HG02840 (cell line): Measurements from ENCODE around the gene CHTOP.

Experiments used
- ATAC-seq: cut with Tn5 transposase; IDR thresholded peaks from one replicate; pipeline ENCODE4 v1.9.1; 2021; ENCODE audit warnings: mild to moderate bottlenecking, moderate library complexity, moderate number of reproducible peaks; ENCODE audit not compliant: unreplicated experiment, low FRiP score

The CHTOP gene

GRCh38 chr1:153612111-153612754 is 21.6 kb upstream of the CHTOP start:
- no peak for ATAC-seq

- no peak for ATAC-seq
These were observed 21.0 kb upstream of the CHTOP start, which contains the start of gene S100A16 for GRCh38 chr1:153612755-153613331. TSS of gene S100A16 (minus strand) at chr1:153613137. CDS start at chr1:153608151, 4,986 bp downstream.

GRCh38 chr1:153613406-153613805 is 20.5 kb upstream of the CHTOP start:
- no peak for ATAC-seq

DNA sequence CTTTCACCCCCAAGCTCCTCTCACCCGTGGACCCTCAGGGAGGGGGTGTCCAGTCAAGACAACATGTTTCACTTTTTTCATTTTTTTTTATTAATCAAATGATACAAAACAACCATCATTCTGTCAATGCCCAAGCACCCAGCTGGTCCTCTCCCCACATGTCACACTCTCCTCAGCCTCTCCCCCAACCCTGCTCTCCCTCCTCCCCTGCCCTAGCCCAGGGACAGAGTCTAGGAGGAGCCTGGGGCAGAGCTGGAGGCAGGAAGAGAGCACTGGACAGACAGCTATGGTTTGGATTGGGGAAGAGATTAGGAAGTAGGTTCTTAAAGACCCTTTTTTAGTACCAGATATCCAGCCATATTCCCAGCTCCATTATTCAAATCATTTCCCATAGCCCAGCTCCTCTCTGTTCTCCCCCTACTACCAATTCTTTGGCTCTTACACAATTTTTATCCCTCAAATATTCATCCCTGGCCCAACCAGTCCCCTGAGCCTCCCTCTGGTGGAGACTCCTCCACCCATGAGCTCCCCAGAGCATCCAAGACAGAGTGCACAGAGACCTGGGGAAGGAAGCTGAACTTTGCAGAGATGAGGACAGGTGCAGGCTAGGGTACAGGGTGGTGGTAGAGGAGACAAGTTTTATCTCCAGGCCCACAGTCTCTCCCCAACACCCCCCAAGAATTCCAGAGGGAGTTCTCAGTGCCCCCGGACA is 19.5 kb upstream of the CHTOP start:
- ATAC-seq: no peak

- no peak for ATAC-seq
These were observed 19.0 kb upstream of the CHTOP start for GRCh38 chr1:153614906-153615305.

DNA sequence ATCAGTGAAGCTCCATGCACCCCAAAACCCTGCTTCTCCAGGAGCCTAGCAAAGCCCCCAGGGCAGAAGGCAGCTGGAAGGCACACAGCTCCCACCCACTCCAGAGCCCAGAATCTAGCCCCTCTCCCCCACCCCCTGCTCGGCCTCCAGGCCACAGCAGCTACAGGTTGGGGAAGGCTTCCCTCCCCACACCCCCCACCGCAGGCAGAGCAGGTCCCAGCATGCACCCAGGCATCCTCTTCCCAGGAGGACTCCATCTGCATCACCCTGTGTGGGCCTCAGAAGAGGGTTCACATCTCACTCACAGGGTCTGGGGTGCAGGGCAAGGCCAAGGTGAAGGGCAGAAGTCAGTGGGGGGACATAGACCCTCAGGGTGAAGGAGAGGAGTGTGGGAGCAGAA is 18.5 kb upstream of the CHTOP start:
- no peak for ATAC-seq

- ATAC-seq: no peak
These were observed 17.5 kb upstream of the CHTOP start, which contains the start of gene S100A14 for GRCh38 chr1:153616144-153616916. TSS of gene S100A14 (minus strand) at chr1:153616325. CDS start at chr1:153615858, 467 bp downstream.

- ATAC-seq: no peak
These were observed 17.0 kb upstream of the CHTOP start for GRCh38 chr1:153616917-153617311.

- ATAC-seq: no peak
These were observed 16.2 kb upstream of the CHTOP start for GRCh38 chr1:153617663-153618062.

- ATAC-seq: no peak
These were observed 14.7 kb upstream of the CHTOP start for GRCh38 chr1:153619171-153619570.

DNA sequence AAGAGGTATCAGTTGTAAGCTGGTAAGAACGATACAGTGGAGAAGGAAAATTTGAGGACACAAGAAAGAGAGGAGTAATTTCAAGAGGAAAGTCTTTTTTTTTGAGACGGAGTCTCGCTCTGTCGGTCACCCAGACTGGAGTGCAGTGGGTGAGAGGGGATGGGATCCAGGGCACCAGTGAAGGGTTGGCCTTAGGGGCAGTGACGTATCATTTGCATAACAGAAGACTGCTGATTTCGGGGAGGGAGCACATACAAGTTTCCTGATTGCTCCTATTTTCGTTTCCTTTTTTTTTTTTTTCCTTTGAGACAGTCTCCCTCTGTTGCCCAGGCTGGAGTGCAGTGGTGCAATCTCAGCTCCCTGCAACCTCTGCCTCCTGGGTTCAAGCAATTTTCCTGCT is 10.8 kb upstream of the CHTOP start:
- ATAC-seq: no peak

- ATAC-seq: no peak
These were observed 8.8 kb upstream of the CHTOP start for GRCh38 chr1:153624965-153625611.

DNA sequence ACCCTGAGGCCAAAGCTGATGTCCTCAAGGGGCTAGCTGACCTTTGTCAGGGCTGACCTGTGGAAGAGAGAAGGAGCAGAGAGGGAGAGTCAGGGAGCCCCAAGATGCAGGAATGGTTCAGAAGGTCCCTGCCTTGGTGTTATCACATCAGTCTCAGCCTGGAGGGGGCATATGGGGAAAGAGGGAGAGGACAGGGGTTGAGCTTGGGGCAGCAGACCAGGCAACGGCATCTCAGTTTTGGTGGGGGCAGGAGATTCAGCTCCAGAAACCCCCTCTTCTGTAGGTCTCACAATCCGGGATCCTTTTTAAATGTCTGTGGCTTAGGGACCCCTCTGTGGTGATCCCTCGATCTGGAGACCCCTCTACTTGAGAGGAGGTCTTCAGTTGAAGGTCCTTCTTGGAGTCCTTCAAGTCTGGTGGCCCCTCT is 7.4 kb upstream of the CHTOP start:
- ATAC-seq: no peak

DNA sequence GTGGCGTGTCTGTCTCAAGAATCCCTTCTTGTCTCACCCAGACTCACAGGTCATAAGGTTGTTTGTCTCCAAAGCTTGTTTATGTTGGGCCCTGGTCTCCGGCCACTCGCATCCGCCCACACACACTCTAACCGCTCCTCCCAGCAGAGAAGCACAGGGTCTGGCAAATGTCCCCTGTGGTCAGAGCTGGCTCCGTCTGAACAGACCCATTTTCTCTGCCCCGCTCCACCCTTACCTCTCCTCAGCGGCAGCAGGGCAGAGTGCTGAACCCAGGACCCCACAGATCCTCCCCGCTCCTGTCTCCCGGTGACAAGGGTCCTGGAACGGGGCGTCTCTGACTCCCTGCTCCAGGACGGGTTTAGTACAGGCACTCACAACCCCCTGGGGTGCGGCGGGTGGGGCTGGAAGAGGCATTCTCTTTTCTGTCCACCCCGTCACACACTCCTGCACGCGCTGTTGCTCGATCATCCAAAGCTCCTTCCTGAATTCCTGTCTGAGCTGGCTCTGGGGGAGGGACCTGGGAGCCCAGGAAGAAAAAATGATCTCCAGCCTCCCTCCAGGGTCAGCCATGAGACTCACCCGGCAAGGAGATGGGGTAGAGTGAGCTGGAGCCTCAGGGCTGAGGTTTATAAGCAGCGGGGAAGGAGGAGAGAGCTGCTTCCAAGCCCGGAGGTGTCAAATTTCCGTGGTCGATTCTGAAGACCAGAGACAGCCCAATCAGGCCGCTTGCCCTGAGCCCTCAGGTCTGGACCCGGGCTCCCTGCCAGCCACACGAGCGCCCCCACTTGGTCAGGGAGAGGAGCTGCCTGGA is 6.8 kb upstream of the CHTOP start, which contains the start of gene S100A13:
TSS of gene S100A13 (minus strand) at position 602 of the 811 bp plus-strand sequence. CDS start 1,033 bp downstream, outside the sequence.
- no peak for ATAC-seq

DNA sequence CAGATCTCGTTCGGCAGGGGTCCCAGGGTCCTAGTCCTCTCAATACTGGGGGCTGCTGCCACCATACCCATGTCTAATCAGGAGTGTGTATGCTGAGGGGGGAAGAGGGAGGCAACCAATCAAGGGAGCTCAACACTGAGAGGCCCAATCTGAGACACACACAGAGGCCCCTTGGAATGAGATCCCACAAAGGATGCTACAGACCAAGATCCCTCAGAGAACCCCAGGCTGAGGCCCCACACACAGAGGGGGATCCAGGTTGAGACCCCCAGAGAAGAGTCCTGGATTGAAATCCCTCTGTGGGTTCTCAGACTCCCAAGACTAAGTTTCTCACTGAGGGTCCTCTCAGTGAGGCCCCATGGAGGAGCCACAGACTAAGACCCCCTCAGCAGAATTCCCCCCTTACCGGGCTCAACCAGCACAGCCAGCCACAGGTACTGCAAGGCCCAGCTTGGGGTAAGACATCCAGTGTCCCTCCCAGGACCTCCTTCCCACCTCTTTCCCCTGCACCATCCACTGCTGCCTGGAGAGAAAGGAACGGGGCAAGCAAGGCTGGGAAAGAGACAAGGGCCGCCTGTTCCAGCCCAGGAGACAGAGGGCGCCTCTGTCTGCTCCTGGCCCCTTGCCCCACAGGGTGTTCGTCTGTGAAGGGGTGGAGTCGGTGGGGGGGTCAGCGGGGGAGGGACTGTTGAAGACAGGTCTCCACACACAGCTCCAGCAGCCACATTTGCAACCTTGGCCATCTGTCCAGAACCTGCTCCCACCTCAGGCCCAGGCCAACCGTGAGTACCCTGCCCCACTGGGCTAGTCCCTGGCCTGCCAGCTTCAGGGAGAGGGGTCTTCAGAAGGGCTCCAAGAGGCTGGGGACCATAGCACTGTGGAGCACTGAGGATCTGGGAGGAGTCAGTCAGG is 5.9 kb upstream of the CHTOP start, which contains the start of gene S100A1:
TSS of gene S100A1 (plus strand) at position 720 of the 912 bp plus-strand sequence. CDS start 2,088 bp downstream, outside the sequence.
- ATAC-seq: no peak

- ATAC-seq: no peak
These were observed 5.1 kb upstream of the CHTOP start for GRCh38 chr1:153628638-153629342.

DNA sequence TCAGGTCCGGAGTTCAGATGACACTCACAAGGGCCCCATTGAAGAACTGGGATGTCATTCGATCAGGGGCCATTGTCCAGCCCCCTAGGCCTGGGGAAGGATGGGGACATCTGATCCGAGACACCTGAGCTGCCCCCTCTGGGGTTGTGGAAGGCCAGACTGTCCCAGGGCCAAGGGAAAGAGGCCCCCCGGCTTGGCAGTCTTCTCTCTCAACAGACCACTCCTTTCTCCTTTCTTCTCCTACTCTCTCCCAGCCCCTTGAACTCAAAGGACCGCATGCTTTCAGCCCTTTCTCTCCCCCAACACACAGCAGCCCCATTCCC is 4.6 kb upstream of the CHTOP start:
- ATAC-seq: no peak

GRCh38 chr1:153629971-153630370 is 3.9 kb upstream of the CHTOP start:
- ATAC-seq: no peak
